D341Med (cell line): ENCODE data around the gene CREB5.

ENCODE experiments used
- DNase-seq: peaks from one replicate; pipeline ENCODE4 v3.0.0; 2012; ENCODE audit warnings: low spot score

Gene CREB5

DNA sequence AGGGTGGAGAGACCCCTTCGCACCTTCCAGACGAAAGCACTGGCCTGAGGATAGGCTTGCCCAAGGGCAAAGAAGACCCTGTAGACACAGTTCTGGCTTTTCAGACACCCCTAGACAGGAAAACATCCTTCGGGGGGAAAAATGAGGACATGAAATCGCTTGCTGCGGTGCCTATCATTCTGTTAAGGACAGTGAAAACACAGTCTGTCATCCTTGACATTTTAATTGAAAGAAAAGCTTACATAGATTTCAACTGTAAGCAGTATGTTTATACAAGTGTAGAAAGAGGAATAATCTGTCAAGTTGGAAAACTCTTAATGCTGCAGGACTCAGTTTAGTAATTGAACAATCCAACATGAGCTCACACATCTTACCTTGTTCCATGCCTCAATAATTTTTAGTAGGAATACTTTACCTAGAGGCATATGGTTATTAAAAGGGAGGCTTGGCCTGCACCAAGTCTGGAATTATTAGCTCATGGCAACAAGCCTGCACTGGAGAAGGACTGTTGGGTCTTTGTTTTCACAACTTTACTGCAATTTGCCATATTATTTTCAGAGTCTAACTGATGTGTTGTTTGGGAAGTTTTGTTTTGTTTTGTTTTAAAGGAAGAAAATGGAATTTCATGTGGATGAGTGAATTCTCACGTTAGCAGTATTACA is 302.3 kb downstream of the CREB5 start:
- no peak for DNase-seq

DNA sequence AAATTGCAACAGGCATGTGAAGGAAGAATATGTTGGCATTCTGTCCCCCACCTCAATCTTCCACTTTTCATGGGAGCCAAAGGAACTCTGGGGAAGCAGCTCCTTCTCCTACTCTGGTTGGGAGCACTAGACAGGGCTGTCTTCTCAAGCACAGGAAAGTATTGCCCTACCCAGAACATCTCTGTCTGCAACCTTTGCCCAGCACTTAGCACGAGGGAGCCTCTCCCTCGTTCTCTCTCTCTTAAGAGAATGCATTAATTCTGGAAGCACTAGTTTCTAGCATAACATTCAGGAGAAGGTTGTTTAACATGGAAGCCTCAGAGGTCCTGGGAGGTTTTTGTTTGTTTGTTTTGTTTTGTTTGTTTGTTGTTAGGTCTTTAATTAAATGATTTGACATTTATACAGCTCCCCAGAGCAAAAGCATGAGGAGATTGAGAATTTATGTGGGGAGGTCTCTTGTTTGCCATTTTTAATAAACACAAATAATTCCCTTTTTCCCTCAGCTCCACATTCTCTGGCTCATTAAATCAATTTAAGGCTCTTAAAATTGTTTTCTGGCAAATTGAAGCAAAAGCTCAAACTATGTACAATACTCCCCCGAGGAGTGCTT is 305.2 kb downstream of the CREB5 start:
- no peak for DNase-seq

DNA sequence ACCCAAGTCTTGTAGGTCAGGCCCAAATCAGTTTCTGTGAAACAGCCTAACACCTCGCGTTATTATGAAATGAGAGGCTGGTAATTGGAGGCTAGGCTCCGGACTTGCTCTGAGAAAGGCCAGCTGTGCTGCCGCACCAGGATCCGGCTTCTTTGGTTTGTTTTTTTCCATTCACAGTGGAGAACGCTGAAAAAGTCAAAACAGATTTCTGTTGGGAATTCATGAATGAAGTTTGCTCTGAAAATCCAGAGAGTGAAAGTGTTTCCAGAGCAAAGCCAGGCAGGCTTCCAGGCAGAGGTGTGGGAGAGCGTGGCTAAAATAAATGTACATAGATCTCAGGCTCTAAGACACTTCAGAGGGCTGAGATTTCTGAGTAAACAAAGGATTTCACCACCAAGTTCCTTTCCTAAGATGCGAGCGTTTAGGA is 305.8 kb downstream of the CREB5 start:
- no peak for DNase-seq

DNA sequence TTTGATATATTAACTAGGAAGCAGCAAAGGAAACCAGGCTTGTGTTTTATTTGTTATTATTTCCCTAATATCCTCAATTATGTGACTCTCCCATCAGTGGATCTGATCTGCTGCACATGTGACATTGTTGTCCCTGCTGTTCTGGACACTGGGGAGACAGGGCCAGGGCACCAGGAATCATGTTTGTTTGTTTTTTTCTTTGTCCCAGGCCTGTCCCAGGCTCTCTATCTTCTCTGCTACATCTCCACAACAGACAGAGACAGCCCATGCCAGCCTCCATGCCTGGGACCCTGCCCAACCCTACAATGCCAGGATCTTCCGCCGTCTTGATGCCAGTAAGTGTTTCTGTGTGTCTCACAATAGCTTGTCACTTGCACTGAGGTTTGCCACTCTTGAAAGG is 306.2 kb downstream of the CREB5 start:
- no peak for DNase-seq

DNA sequence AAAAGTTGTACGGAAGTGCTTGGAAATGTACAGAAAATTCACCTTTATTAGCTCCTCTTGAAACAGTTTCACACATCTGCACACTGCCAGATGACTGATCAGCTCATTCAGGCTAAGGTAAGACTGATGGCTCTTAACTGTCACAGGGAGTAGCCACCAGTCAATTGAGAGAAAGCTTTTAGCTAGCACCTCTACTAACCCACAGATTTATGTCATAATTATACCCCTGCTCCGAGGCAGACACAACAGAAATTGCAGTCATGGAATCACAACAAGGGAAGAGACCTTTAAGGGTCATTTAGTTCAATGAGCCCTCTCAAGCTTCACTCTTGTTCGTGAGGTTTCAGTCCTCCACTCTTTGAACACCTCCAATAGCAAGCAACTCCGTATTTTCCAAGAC is 310.4 kb downstream of the CREB5 start:
- no peak for DNase-seq

DNA sequence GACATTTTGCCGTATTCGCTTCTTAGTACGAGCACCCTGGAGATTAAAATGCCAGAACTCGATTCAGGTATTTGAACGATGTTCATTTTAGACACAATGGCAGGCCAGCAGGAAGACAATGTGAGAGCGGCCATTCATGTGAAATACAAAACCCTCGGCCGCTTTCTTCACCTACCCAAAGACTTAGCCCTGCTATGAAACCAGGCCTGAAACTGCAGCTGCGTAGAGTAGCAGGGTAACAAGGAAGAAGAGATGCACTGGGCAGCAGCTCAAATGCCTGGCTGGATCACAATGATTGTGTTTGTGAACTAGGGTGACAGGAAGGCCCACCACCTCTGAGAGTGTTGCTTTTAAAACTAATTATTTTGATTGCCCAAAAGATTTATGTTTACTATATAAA is 311.0 kb downstream of the CREB5 start:
- no peak for DNase-seq

DNA sequence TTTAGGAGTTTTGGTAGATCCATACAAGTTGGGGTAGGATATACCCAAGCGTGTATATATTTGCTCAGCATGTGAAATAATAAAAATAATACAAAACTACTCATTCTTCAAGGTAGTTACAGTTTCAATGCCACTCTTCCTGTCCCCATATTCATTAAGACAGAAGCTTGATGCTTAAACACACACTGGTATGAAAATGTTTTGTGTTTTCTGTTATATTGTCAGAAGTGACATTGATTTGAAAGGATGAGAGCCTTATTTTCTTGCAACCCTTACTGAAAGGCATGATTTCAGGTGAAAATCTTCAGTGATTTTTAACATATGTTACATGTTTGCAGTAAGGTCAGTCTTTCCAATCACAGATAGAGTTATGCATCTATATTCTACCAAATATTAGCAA is 312.2 kb downstream of the CREB5 start:
- no peak for DNase-seq

DNA sequence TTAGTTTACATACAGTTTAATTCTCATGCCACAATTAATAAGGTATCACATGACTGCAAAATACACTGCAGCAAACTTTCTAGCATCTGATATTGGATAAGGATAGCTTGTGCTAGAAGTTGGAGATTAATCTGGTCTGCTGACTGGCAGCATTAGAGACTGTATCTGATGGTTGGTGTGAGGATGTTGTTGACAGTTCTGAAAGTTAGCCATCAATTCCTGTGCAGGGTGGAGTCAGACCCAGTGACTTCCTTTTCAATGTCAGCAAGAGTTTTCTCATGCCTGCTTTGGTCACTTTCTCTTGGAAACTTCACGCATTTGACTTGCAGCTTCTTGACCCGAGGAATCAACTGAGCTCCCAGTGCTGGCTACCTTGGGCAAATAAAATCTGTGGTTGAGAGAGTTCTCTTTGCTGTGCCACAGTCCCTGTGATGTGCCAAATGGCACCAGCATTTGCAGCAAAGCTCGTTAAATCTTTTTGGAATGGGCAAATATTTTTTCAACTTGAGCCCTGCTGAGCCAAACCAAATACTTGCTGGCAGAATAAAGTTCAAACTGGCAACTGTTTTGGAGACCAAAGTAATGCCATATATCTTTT is 312.8 kb downstream of the CREB5 start:
- no peak for DNase-seq

DNA sequence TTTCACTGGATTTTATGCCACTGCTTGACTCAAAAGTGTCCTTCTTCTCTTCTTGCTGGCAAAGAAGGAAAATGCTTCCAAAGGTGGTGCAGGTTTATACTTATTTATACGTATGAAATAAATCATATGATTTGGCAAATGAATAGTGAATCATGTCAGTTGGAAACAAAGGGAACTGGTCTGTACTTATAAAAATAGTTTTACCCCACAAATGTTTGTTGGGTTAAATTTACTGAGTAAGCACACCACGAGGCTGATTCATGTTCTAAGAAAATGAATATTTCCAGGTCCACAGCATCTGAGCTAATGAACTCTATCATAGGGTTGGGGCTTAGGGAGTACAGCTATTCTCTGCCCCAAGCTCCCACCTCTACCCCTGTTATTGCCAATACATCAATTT is 313.6 kb downstream of the CREB5 start:
- no peak for DNase-seq

DNA sequence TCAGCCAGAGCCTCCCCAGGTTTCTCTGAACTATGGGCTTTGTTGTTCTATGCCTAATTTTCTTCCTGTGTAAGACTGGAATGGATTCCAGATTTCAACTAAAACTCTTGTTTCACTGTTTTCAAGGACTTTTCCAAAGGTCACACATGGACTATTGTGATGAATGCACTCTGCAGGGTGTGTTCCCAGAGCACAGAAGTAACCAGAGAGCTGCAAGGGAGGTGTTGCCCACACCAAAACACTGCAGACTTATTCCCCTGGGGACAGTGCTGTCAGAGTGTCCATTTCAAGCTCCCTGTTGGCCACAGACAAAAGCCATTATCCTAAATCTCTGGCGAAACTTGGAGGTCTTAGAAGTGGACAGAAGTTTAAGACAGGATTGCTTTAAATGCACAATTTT is 314.2 kb downstream of the CREB5 start:
- DNase-seq: no peak

DNA sequence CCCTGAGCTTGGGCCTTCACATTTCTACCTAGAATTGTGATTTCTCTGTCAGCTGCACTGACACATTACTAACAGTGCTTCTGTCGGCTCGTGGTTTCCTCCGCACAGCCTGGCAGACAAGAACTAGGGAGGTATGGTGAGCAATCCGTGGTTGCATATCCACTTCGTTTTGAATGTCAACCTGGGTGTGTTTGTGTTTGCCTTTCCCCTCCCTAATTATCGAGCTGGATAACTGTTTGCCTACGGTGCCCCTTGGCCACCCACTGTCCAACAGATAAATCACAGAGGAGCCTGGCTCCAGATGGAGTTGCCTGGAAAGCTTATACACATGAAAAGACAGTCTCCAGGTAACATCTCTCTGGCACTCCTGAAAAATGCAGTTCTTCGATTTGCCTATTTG is 317.0 kb downstream of the CREB5 start:
- no peak for DNase-seq

DNA sequence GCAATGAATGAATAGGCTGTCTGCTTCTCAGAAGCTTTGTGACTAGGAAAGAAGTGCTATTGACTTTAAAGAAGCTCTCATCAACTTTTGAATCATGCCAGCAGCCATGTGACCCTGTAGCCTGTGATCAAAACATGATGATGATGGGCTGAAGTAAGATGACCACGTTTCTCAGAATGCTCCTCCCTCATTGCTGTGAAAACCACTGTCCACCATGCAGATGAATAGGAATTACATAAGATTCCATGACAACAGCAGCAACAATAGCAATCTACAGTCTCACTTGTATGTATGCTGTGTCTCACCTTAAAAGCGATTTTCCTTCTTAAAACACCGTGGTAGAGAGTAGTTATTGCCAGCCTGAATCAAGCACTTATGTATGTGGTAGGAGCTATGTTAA is 317.4 kb downstream of the CREB5 start:
- no peak for DNase-seq

DNA sequence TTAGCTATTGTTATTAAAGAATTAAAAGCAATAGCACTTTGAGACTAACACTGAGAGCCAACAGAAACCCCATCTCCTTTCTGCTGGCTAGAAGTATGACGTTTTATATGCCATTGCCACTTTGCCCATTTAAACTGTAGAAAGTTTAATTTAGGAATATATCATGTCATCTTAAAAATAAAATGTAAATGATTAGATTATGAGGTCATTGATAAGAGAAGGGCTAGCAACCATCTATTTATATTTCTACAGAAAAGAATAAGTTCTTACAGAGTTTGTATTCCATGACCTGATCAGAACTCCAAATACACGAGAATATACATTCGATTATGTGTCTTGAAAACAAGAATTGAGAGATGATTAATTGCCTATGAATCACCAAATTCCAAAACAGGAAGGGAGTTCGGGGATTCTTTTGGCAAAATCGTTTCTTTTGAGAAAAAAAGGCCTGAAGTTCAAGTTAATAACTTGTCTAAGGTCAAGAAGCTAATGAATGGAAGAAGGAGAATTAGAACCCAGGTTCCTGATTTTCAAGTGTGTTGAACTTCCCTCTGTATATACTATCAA is 318.9 kb downstream of the CREB5 start:
- no peak for DNase-seq

DNA sequence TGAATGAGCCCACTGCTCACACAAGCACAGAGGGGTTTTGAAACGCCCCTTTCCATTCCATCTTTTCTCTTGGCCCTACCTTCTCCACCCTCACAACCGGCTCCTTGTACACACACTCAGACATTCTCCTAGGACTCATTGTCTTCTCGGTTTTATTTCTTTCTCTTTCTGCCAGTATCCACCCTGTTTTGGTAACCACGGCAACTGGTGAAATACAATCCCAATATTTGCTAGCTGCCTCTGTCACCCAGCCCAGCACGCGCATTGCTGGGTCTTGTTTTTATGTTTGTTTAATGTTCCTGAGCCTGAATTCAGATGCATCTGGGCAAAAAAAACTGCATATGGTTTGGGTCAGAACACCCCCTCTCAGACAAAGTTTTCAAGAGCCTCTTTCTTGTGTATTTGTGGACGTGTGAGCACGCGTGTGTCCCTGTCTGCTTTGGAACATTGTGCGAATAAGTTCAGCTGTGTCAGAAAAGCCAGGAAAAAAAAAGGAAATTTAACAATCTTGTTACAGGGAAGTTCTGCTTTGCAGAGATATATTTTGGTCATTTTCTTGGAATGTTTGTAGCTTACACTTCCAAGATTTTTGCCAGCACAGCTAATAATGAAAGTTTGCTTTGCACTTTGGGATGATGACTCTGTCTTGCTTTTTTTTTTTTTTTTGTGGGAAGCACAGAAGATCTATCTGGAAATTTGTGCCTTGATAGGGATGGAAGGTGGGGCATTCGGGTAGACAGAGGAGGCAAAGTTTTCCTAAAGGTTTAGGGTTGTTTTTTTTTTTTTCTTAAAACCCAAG is 320.0 kb downstream of the CREB5 start:
- no peak for DNase-seq

DNA sequence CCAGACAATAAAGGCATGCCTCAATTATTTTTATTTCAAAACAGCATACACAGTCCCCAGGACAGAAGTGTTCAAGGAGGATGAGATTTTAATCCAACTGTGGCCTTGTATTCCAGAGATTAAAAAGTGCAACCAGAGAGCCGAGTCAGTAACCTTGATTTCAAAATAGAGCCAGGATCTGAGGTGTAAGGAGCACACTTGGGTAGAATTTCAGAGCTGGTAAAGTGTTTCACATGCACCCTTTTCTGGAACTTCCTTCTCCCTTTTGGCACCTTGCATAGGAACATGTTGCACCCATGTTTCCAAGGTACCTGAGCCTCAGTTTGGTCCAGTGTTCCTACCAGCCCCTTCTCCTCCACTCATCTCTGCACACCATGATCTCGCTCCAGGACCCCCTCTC is 320.7 kb downstream of the CREB5 start:
- no peak for DNase-seq

DNA sequence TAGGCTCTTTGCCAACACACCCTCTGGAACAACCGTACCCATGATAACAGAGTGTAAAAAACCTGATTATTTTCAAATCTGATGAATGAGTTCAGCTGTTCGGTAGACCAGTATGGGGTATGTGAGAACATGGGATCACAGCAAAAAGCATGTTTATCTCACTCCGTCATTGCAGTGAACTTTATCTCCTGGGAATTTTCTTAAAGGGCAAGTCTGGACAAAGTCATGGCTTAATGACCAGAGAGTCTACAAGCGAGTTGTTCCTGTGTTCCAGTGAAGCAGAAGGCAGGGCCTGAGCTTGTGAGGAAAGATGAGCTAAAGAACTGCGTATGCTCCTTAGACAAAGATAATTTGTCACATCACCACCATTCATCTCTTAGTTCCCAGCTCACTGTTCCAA is 326.1 kb downstream of the CREB5 start:
- no peak for DNase-seq

DNA sequence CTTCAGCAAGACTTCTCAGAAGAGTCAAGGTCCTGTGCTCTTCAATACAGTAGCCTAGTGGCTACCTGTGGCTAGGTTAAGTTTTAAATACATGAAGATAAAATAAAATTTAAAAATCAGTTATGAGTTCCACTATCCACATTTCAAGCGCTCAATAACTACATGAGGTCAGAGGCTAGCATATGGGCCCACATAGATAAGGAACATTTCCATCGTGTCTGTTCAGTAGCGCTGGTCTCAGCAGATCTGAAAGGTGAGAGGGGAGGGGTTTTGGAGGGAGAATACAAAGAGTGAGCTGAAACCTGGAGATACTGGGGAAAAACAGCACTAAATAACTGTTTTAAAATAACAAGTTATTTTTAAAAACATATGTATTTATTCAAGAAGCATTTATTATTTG is 326.8 kb downstream of the CREB5 start:
- no peak for DNase-seq

DNA sequence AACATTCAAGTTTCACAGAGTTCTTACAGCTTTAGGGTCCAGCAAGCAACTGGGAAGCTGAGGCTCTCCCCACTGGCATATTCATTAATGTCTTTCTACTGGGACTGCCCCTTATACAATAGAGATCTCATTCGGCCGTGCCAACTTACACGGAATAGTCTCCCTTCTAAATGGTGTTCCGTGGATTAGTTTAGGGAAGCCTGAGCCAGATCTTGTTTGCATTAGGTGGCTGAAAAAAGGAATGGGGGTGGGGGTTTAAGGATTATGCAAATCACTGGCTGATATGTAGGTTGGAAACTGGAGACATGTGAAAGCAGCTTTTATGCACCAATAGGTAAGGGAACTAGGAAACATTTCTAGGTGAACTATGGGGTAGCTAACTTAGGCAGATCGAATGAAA is 327.5 kb downstream of the CREB5 start:
- no peak for DNase-seq

DNA sequence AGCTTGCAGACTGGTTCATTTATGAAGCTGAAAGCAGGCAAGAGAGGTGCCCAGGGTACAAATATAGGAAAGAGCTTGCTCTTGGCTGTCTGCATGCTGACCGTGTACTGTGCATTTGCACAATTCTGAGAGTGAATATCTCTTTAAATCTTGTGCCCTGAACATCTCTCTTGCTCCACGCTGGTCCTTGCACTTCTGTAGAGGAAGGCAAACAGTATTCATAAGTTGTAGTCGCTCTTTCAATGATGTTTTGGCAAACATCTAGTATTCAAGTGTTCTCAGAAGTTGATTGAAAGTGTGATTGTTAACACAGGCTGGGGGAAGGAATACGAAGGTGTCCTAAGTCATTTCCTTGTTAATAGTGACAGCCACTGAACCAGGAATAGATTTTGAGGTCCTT is 332.6 kb downstream of the CREB5 start:
- DNase-seq: no peak

DNA sequence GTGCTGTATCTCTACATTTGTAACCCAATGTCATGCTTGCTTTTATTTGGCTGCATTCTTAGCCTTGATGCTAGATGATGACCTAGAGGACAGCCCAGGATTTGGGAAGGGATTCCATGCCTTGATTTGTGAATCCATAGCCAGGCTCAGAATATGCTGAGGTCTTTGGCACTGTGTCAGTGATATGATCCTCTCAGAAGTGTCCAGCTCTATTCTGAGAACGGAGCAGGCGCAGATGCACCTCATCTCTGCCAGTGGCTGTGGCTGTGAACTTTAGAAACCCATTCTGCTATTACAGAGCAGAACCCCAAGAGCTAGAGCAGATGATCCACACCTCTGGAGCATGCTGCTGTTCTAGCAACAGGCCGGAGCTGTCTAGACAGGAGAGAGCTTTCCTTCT is 333.0 kb downstream of the CREB5 start:
- no peak for DNase-seq

DNA sequence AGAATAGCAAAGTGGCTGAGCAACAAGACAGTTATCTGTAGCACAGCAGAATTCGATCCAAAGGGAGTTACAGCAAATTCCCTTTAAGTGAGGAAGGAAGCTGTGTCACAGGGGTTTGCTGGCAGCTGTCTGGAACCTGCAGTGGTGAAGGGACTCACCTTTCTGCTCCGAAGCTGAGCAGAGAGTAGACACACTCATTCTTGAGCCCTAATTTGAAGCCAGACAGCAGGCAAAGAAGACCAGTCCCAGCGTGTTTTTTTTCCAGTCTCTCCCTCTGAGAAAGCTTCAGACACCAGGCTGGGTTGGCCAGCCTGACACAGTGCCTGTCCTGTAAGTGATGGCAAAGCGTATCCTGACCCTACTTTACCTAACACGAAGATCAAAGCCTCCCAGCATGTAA is 335.1 kb downstream of the CREB5 start:
- no peak for DNase-seq

DNA sequence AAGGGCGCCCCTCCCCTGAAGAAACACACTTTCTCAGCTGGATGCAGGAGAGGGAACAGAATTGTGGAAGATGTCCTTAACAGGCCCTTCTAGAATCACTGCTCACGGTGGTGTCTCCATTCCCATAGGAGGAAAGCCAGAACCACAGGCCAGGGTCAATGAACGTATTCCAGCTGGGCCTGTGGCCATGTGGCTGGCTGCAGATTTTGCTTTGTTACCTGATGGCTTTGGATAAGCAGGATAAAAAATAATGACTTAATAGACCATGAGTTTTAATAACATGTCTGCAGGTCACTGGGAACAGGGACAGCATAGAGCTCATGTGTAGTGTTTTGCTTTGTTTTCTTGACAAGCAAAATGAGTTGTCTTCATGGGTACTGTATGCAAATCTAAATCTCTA is 335.5 kb downstream of the CREB5 start:
- DNase-seq: no peak

DNA sequence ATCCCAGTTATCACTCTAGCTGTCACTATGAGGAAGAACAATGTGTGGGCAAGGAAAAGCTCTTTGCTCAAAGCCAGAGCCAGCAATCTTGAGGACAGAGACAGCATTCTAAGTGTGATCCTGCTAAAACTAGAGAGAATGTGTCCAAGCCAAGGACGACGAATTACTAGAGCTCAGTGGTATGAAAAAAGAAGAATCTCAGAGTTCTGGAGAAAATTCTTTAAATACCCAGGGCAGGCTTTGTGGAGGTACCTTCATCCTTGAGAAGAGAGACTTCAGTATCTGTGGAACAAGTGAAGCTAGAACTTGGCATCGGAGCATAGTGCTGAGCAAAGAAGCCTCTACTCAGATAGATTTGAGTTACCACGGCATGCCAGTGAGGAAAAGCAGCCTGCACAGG is 336.0 kb downstream of the CREB5 start:
- no peak for DNase-seq
